IPS DF 19.7 (cell line): Measurements from ENCODE around the gene TLR9.
"Not testable (repeated sequence)": the region's sequence is repeated elsewhere in the genome, so short reads cannot be mapped to it uniquely, and the experiment has no call there.

Source experiments
- DNase-seq: peaks from one replicate; pipeline ENCODE4 v3.0.0-alpha.2; 2013; ENCODE audit warnings: low read depth, low spot score

The TLR9 gene

DNA sequence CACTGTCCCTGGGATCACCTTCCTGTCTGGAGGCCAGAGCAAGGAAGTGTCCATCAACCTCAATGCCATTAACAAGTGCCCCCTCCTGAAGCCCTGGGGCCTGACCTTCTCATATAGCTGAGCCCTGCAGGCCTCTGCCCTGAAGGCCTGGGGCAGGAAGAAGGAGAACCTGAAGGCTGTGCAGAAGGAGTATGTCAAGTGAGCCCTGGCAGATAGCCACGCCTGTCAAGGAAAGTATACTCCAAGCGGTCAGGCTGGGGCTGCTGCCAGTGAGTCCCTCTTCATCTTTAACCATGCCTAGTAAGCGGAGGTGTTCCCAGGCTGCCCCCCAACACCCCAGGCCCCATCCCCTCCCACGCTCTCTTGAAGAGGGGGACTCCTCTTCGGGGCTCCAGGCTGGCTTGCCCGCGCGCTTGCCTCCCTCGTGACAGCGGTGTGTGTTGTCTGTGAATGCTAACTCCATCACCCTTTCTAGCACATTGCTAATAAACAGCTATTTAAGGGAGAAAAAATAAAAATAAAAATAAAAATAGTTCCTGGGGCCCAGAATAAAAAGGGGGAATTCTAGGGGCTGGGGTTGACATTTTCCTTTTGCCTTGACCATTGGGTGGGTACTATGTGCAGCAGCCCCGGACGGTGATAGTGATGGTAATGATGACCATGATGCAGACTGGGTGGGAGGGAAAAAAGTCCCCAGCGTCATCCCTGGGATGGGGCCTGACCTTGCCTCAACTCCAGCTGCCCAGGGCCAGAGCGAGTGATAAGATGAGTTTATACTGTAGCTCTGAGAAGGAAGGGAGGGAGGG is 30.8 kb downstream of the TLR9 start:
- DNase-seq, result no peak

DNA sequence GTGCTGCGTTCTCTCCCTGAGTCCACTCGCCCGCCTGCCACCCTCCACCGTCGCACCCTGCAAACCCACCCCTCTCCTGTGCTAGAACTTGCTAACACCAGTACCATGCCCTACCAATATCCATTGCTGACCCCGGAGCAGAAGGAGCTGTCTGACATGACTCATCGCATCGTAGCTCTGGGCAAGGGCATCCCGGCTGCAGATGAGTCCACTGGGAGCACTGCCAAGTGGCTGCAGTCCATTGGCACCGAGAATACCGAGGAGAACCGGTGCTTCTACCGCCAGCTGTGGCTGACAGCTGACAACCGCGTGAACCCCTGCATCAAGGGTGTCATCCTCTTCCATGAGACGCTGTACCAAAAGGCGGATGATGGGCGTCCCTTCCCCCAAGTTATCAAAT is 32.4 kb downstream of the TLR9 start:
- DNase-seq, result no peak

- no peak for DNase-seq
These were observed 33.8 kb downstream of the TLR9 start for GRCh38 chr3:52191663-52192062.

GRCh38 chr3:52190294-52191074 is 35.0 kb downstream of the TLR9 start:
- no peak for DNase-seq

DNA sequence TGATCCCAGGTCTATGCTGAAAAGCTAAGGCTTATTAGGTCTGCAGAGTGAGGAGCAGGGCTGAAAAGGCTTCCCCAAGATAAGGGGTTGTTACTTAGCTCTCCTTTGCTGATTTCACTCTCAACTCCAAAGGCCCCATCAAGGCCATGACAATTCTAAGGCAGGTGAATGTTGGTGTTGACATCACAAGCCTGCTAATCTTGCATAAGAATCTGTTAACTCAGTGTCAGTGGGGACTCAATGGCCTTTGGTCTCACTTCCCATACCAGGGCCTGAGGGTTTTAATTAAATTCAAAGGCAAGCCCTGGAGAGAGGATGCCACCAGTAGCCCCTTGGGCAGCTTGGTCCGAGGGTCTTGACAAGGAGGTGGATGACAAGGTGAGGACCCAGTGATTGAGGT is 36.9 kb downstream of the TLR9 start:
- DNase-seq, result no peak

DNA sequence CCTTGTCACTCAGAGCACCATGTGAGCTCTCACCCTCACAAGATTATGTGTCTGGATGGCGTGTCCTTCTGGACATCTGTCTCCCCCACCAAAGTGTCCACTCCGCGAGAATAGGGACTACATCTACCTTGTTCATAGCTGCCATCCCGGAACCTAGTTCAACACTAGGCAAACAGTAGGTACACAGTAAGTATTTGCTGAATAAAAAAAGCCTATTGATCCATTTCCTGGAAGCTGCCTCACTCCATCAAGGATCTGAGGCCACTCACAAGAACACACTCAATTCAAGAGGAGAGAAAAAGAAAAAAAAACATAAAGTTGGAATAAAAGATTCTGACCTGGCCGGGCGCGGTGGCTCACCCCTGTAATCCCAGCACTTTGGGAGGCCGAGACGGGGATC is 38.7 kb downstream of the TLR9 start:
- no peak for DNase-seq

GRCh38 chr3:52185837-52186236 is 39.6 kb downstream of the TLR9 start:
- no peak for DNase-seq

- DNase-seq, result no peak
These were observed 40.1 kb downstream of the TLR9 start for GRCh38 chr3:52185311-52185710.

DNA sequence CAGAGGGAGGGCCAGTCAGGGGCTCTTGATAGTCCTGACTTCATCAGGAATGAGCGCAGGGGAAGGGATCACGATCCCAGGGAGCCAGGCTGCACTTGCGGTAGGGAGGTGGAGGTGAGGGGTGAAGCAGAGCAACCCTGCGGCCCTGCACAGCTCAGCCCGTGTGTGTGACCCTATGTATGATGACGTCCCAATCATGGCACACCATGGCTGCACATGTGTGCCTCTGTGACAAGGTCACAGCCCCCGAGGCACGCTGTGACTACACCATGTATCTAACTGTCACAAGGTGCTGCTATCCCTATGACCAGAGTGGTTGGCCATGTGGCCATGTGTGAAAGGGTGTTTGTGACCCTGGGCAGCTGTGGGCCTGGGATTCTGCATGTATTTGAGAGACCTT is 40.8 kb downstream of the TLR9 start:
- DNase-seq, result no peak

GRCh38 chr3:52183786-52184445 is 41.5 kb downstream of the TLR9 start:
- no peak for DNase-seq

DNA sequence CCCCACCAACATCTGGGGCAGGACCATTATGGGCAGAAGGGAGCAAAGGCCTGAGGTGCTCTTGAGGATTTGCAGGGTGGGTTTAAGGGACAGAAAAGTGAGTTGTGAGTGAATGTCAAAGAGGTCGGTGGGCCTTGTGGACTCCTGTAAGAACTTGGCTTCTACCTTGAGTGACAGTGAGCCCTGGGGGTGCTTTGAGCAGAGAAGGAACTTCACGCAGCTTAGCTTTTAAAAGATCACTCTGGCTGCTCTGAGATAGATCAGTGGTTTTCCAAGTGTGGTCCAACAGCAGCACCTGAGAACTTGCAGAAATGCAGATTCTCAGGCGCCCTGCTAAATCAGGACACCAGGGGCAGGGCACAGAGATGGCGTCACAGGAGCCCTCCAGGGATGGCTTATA is 42.8 kb downstream of the TLR9 start:
- no peak for DNase-seq

DNA sequence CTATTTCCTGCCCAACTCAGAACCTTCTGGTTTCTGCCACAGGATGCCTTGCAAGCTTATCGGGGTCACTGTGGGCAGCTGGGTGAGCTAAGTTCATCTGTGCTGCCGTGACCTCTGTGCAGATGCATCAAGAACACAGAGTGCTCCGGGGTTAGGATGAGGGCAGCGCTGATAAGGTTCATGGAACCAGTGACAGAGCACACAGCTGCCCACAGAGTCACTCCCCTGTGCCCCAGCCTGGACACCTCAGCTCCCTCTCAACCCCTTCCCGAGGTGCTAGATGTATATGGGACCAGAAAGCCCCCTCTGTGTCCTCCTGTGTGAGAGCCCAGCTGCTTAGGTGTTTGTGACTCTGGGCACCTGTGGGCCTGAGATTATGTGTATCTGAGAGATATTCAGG is 43.2 kb downstream of the TLR9 start:
- DNase-seq, result no peak

GRCh38 chr3:52181543-52181942 is 43.9 kb downstream of the TLR9 start:
- DNase-seq, result no peak

DNA sequence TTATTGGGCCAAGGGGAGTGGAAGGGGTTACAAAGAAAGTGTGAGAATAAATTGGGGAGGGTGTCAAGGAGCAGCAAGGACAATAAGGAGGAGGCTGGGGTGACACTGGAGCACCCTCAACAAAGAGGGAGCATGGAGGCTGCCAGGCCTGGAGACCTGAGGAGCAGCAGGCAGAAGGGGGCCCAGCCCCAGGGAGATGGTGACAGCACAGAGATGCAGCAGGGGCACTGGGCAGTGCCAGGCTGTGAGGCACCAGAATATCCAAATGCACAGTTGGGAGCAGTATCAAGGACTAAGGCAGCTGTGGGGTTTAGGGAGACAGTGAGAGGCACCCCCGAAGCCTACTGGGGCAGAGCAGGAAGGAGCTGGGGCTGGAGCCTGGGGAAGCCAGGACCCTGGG is 46.9 kb downstream of the TLR9 start:
- no peak for DNase-seq

DNA sequence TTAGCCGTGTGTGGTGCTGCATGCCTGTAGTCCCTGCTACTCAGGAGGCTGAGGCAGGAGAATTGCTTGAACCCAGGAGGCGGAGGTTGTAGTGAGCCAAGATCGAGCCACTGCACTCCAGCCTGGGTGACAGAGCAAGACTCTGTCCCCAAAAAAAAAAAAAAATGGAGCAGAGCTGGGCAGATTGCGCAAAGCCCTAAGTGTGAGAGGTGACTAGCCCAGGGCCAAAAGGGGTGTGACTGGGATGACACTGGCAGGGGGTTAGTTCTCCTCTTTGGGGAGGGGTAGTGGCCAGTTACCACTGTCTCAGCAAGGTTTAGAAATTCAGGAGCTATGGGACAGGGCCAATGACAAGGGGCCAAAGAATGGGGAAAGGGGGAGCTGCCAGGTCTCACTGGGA is 47.3 kb downstream of the TLR9 start:
- DNase-seq, result not testable (repeated sequence)

- DNase-seq, result no peak
These were observed 47.8 kb downstream of the TLR9 start for GRCh38 chr3:52177701-52178042.

GRCh38 chr3:52176951-52177700 is 48.3 kb downstream of the TLR9 start:
- DNase-seq, result no peak

GRCh38 chr3:52176180-52176752 is 49.2 kb downstream of the TLR9 start:
- no peak for DNase-seq

DNA sequence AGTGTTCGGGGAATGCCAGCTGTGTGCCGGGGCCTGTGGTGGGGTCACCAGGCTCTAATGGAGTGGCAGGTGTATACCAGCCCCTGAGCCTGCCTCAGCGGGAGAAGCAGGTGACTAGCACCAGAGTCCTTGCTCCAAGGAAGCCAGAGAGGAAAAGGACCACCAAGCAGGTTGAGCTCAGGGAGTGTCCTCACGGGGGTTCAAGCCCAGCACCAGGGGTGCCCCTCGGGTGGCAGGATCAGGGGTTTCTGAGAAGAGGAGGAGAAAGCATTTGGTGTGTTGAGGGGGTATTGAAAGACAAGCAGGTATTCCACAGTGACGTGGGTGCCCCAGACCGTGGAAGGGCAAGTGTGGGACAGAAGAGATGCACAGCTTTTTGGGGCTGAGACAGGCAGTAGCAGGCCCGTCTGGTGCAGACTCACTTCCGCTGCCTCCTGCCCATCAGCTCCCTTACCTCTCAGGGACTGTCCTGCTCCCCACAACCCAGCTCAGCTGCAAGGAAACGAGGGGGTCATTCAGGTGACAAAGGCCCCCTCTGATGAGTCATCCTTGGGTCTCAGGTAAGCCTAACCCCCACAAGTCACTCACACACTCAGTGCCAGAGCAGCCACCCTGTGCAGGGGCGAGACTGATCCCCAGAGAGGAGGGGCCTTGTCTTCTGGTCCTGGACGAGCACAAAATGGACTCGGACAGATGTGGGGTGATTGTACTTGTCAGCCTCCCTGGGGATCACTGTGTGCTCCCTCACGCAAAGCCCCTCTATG is 49.8 kb downstream of the TLR9 start:
- no peak for DNase-seq

DNA sequence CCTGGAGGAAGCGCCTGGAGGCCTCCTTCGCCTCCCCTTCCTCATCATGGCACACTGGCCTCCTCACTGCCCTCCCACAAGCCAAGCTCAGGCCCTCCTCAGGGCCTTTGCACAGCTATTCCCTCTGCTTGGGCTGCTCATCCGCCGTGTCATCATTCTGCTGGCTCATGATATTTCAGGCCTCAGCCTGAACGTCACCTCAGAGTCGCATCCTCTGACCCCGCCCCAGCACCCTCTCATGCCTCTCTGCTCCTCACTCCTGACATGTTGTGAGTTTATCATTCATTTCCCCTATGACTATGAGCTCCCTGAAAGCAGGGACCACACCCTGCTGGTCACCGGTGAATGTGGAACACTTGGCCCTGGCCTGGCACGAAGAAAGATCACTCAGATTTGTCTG is 50.5 kb downstream of the TLR9 start:
- no peak for DNase-seq

DNA sequence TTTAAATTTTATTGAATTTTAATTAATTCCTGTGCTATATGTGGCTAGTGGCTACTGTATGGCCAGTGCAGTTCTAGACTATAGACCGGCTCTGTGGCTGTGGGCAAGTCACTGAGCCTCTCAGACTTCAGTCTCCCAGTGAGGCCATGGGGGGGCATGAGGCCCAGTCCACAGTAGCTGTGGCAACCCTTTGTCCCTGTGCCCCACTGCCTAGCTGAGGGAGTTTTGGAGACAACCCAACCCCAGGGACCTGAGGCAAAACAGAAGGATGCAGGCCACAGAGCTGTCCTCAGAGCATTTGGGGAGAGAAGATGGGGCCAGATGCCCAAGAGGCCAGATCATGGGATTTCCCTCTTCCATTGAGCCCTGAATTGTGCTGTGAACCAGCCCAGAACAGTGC is 52.3 kb downstream of the TLR9 start:
- DNase-seq, result no peak
